Fibroblast of mammary gland (primary cell): ENCODE measurements around the gene AFG3L2.

ENCODE experiments used
- DNase-seq: peaks from one replicate; pipeline ENCODE4 v3.0.0-alpha.2; 2010; ENCODE audit warnings: low read depth
- H3K4me3 ChIP-seq: 2 replicates; pipeline ENCODE4 v1.5.1; 2011; ENCODE audit warnings: low read depth, mild to moderate bottlenecking, low read length, moderate library complexity; ENCODE audit not compliant: control insufficient read depth
- TF ChIP-seq, protein P1 (sequence below): conservative IDR thresholded peaks from 2 replicates; pipeline ENCODE4 v1.5.1; 2011; ENCODE audit warnings: low read depth, low read length, inconsistent platforms; ENCODE audit not compliant: control insufficient read depth, insufficient read depth

Gene AFG3L2

DNA sequence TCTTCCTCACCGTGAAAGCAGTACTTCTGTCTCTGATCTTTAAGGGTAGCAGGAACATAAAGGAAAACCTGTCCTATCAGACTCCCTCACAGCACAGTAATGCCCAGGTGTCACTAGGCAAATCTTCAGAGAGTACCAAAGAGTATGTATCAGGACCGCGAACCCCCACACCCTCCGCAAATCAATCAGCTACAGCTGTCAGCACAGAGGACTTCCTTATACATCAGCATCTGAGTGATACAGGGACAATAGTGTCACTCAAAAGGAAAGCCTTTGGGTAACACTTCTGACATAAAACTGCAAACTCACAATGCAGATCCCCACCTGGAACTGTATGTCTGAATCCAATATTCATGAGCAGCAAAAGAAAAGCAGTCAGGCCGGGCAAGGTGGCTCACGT is 2.6 kb downstream of the AFG3L2 start:
- no peak overlapping the region for H3K4me3 ChIP-seq
- TF ChIP-seq, protein P1, sequence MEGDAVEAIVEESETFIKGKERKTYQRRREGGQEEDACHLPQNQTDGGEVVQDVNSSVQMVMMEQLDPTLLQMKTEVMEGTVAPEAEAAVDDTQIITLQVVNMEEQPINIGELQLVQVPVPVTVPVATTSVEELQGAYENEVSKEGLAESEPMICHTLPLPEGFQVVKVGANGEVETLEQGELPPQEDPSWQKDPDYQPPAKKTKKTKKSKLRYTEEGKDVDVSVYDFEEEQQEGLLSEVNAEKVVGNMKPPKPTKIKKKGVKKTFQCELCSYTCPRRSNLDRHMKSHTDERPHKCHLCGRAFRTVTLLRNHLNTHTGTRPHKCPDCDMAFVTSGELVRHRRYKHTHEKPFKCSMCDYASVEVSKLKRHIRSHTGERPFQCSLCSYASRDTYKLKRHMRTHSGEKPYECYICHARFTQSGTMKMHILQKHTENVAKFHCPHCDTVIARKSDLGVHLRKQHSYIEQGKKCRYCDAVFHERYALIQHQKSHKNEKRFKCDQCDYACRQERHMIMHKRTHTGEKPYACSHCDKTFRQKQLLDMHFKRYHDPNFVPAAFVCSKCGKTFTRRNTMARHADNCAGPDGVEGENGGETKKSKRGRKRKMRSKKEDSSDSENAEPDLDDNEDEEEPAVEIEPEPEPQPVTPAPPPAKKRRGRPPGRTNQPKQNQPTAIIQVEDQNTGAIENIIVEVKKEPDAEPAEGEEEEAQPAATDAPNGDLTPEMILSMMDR: no peak
- no peak for DNase-seq

DNA sequence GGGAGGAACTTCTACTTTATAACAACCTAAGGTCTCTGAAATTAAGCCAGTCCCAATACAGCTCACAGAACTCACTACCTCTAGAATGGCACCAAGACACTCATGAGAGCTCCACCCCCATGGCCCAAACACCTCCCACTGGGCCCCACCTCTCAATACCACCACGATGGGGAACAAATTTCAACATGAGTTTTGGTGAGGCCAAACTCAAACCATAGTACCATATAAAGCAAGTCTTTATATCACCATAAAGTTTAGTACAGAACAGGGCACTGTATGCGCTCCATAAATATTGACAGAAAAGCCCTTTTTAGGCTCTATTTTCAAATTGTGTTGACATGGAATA is 3.3 kb downstream of the AFG3L2 start:
- TF ChIP-seq, protein P1: no peak
- no peak overlapping the region for H3K4me3 ChIP-seq
- DNase-seq: no peak

DNA sequence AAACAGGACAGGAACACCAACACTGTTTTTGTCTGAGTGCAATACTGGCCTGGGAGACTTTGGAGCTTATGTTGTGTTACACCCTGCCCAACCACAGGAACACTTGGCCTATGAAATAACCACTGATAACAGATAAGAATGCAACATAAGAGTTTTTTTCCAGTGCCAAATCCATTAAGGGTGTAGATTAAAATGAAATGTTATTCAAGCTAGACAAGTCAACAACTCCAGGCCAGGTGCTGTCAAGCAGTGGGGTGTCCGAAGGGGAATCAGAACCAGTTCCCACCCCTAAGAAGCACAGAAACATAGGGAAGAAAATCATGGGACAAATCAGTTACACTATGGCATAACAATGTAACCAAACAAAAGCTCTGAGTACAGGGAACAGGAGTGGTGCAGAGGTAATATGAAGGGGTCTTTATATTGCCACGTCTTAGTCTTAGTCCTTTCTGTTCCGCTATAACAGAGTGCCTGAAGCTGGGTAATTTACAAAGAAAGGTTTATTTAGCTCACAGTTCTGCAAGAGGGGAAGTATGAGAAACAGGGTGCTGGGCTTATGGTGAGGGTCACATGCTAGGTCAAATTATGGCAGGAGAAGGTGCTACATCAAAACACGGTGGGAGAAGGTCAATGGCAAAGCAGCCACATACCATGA is 3.8 kb downstream of the AFG3L2 start:
- H3K4me3 ChIP-seq: no peak overlapping the region
- DNase-seq: no peak
- TF ChIP-seq, protein P1: no peak

GRCh38 chr18:12372406-12372805 is 4.6 kb downstream of the AFG3L2 start:
- H3K4me3 ChIP-seq: no peak overlapping the region
- TF ChIP-seq, protein P1: no peak
- DNase-seq: no peak

- DNase-seq: no peak
- TF ChIP-seq, protein P1: no peak
- H3K4me3 ChIP-seq: no peak overlapping the region
These were observed 5.4 kb downstream of the AFG3L2 start for GRCh38 chr18:12371590-12371989.

DNA sequence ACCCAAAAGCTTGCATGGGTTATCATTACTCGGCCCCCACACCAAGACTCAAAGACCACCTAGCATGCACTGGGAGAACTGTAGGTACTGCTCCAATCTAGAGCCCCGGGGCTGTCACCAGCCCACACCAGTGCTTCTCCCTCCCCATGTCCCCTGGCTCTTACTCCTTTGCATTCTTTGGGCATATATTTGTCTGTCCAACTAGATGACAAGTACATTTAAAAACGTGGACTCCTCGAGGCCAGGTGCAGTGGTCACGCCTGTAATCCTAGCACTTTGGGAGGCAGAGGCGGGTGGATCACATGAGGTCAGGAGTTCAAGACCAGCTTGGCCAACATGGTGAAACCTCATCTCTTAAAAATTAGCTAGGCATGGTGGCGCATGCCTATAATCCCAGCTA is 7.8 kb downstream of the AFG3L2 start:
- DNase-seq: no peak
- no peak overlapping the region for H3K4me3 ChIP-seq
- TF ChIP-seq, protein P1: no peak

DNA sequence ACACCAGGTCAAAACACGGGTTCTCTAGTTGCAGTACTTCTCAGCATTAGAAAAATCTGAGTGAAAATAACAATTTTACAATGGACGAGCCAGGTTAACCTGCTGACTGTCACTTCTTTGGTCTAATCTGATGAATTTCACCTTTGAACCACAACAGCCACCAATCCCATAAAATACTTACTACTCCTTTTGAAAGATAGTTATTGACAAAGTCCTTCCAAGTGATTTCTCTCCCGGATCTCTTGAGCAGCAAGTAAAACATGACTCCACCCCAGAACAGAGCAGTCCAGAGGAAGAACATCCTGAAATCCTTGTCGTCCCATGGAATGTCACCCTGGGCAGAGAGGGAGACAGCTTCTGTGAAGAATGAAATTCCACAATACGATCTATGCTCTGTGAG is 10.2 kb downstream of the AFG3L2 start:
- TF ChIP-seq, protein P1: no peak
- DNase-seq: no peak
- H3K4me3 ChIP-seq: no peak overlapping the region
